Transverse colon (tissue), 4 donors: Measurements from ENCODE around the gene IL1F10.

Experiments
- EP300 ChIP-seq: sonication (generic); formaldehyde crosslinking; IDR thresholded peaks from one replicate; pipeline ENCODE4 v1.6.1; 2017; ENCODE audit warnings: antibody characterized with exemption, low read depth
- POLR2A ChIP-seq: fragments of 450-650 bp; IDR thresholded peaks from one replicate; pipeline ENCODE4 v1.6.1; 2016; ENCODE audit warnings: antibody characterized with exemption, mild to moderate bottlenecking, moderate library complexity
- POLR2AphosphoS5 ChIP-seq, 3 donors: sonication (generic); formaldehyde crosslinking; IDR thresholded peaks; one replicate each; pipeline ENCODE4 v1.6.1; 2016; ENCODE audit warnings: antibody characterized with exemption in 3 of 3
- TF ChIP-seq, protein P1 (sequence below), 5 experiments: fragments of 200-600 bp in 3 of 5; fragments of 450-650 bp in 2 of 5; sonication (generic) in 3 of 5; IDR thresholded peaks; 1 replicate in 2 of 5; 2 replicates in 3 of 5; pipeline ENCODE4 v1.5.1; 2016 to 2017; ENCODE audit warnings: antibody characterized with exemption in 5 of 5, inconsistent platforms in 3 of 5, mild to moderate bottlenecking in 2 of 5, moderate library complexity in 1 of 5

DNA sequence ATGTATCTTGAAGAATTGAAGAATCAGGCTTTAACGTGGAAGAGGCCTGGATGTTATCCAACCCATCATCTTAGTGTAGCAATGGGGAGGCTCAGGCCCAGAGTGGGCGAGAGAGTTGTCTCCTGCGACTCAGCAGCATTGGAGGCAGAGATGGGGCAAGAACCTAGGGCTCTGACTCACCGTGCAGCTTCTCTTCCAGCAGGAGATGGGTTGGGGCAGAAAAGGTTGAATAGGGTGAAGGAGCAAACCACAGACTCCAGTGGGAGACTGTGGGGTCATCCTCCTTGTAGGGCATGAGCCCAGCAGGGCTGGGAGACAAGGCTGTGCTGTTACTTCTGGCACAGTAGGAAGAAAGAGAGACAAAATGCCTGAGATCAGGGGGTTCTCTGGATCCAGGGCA, 7.4 kb upstream of the IL1F10 start:
- TF ChIP-seq, protein P1, sequence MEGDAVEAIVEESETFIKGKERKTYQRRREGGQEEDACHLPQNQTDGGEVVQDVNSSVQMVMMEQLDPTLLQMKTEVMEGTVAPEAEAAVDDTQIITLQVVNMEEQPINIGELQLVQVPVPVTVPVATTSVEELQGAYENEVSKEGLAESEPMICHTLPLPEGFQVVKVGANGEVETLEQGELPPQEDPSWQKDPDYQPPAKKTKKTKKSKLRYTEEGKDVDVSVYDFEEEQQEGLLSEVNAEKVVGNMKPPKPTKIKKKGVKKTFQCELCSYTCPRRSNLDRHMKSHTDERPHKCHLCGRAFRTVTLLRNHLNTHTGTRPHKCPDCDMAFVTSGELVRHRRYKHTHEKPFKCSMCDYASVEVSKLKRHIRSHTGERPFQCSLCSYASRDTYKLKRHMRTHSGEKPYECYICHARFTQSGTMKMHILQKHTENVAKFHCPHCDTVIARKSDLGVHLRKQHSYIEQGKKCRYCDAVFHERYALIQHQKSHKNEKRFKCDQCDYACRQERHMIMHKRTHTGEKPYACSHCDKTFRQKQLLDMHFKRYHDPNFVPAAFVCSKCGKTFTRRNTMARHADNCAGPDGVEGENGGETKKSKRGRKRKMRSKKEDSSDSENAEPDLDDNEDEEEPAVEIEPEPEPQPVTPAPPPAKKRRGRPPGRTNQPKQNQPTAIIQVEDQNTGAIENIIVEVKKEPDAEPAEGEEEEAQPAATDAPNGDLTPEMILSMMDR (IDR thresholded peaks at IDR 0.05): no peak
- TF ChIP-seq POLR2AphosphoS5 (IDR thresholded peaks at IDR 0.05): no peak
- TF ChIP-seq EP300: no peak
- no peak for TF ChIP-seq POLR2A
